Inferior parietal cortex (tissue), 1 donor: ENCODE data around the gene SP2.
A peak's percentile ranks its signal among the peaks of the same experiment; 100 is the strongest.

Source experiments
- DNase-seq: peaks from one replicate; pipeline ENCODE4 v3.0.0-alpha.2; 2016; ENCODE audit errors: extremely low spot score

SP2 gene

DNA sequence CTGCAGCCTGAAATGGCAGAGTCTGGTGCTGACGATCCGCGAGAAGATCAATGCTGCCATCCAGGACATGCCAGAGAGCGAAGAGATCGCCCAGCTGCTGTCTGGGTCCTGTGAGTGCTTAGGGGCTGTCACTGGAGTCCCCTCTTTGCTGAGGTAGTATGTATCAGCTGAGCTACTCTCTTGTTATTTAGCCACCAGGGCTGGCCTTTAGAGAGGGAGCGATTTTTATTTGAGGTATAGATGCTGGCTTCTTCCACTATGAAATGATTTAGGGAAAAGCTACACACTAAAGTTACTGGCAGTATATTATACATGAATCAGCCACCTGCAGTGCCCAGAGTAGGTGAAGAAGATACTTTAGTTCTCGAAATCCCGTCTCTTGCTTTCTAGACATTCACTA lies 77.5 kb downstream of the SP2 start:
- no peak for DNase-seq

DNA sequence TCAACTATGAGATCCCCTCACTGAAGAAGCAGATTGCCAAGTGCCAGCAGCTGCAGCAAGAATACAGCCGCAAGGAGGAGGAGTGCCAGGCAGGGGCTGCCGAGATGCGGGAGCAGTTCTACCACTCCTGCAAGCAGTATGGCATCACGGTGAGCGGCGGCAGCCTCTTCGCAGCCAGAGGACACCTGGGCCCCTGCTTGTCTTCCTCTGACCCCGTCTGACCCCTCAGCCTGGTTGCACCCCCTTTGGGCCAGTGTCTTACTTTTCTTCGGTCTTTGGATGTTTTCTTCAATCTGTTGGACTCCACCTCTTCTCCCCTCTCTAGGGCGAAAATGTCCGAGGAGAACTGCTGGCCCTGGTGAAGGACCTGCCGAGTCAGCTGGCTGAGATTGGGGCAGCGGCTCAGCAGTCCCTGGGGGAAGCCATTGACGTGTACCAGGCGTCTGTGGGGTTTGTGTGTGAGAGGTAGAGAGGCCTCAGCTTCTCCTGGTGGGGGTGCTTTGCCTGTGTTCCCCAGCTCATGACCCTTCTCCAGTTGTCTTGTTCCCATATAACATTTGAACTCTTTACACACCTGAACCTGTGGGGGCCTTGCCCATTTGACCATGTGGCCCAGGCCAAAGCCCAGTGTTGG lies 79.3 kb downstream of the SP2 start:
- no peak for DNase-seq

DNA sequence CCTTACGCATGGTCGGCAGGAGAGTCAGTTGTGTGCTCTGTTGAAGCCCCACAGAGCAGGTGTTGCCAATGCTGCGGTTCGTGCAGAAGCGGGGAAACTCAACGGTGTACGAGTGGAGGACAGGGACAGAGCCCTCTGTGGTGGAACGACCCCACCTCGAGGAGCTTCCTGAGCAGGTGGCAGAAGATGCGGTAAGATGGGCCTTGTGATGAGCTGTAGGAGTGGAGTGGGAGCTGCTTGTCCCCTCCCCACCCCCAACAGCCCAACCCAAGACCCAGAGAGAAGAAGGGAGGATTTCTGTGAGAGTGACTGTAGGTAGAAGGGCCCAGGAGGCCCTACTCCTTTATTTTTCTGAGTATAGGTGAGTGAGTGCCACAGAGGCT lies 79.8 kb downstream of the SP2 start:
- DNase-seq = no peak

GRCh38 chr17:47978324-47978723 lies 82.3 kb downstream of the SP2 start:
- peak; percentile 67 for DNase-seq
